WI38 (cell line): ENCODE measurements around the gene NKX1-1.

Experiments used
- H3K4me3 ChIP-seq: 2 replicates; pipeline ENCODE4 v1.5.1; 2011; ENCODE audit warnings: low read depth, mild to moderate bottlenecking, control low read depth, low read length
- CTCF ChIP-seq: IDR thresholded peaks from 2 replicates; pipeline ENCODE4 v1.5.1; 2012; ENCODE audit warnings: low read depth, mild to moderate bottlenecking, control low read depth, low read length

NKX1-1 gene

GRCh38 chr4:1416051-1416947 is 10.1 kb upstream of the NKX1-1 start:
- no peak for TF ChIP-seq CTCF
- no peak overlapping the region for H3K4me3 ChIP-seq

GRCh38 chr4:1415681-1415981 is 9.4 kb upstream of the NKX1-1 start:
- H3K4me3 ChIP-seq, result no peak overlapping the region
- TF ChIP-seq CTCF, result no peak

- no peak overlapping the region for H3K4me3 ChIP-seq
- TF ChIP-seq CTCF, result no peak
Observed at GRCh38 chr4:1414831-1415680, 8.8 kb upstream of the NKX1-1 start.

- H3K4me3 ChIP-seq, result no peak overlapping the region
- TF ChIP-seq CTCF, result no peak
Observed at GRCh38 chr4:1413687-1414479, 7.6 kb upstream of the NKX1-1 start.

GRCh38 chr4:1413204-1413663 is 7.0 kb upstream of the NKX1-1 start:
- no peak for TF ChIP-seq CTCF
- H3K4me3 ChIP-seq, result no peak overlapping the region

GRCh38 chr4:1412376-1413203 is 6.3 kb upstream of the NKX1-1 start:
- H3K4me3 ChIP-seq, result no peak overlapping the region
- no peak for TF ChIP-seq CTCF
